Body of pancreas (tissue), 4 donors: ENCODE measurements around the gene MSH2.

ENCODE experiments used
- CTCF ChIP-seq, 7 experiments: fragments of 450-650 bp in 4 of 7; fragments of 200-600 bp in 3 of 7; sonication (generic) in 3 of 7; IDR thresholded peaks; one replicate each; pipeline ENCODE4 v1.5.1; 2016 to 2019; ENCODE audit warnings: antibody characterized with exemption in 7 of 7
- POLR2A ChIP-seq, 3 donors: fragments of 450-650 bp; IDR thresholded peaks; one replicate each; pipeline ENCODE4 v1.6.1; 2016; ENCODE audit warnings: antibody characterized with exemption in 3 of 3, mild to moderate bottlenecking in 2 of 3

GRCh38 chr2:47510745-47511144 is 107.8 kb downstream of the MSH2 start:
- TF ChIP-seq CTCF (IDR thresholded peaks at IDR 0.05) (no peak), POLR2A (IDR thresholded peaks at IDR 0.05) (no peak)
